Measurements from ENCODE around the gene TBC1D16. TPM values are rescaled to one million over a fixed set of nuclear protein-coding genes. Genes with fewer than 3 reads are reported as not detected.
A peak's percentile ranks its signal among the peaks of the same experiment; 100 is the strongest.

TBC1D16 gene
- total RNA-seq, 1 experiment from 2014 or later, result 85.8 TPM

DNA sequence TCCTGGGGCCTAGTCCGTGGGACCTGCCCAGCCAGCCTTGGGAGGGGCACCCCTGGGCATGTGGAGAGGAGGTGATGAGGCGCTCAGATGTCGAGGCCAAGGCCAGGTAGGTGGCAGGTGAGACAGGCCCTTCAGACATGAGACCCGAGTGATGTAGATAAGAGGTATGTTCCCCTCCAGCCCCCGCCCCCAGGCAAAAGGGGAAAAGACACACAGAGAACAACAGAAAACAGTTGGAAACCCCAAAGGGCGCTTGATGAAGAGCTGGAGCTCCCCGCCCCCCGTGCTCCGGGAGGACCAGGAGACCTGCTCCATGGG, 101.1 kb downstream of the TBC1D16 start:
- Histone ChIP-seq H3K79me2 (ENCODE audit: insufficient read depth, low read length) (no peaks in the 10 kb centered on the region), H2BK20ac (ENCODE audit: low read depth, low read length, poor library complexity, severe bottlenecking) (no peak overlapping the region), H3K18ac (ENCODE audit: insufficient read length, low read depth, low read length) (no peak overlapping the region), H3K9ac (ENCODE audit: extremely low read depth, insufficient read length, low read length) (no peak overlapping the region), H2AK5ac (ENCODE audit: insufficient read length, low read length) (no peak overlapping the region), H3T11ph (ENCODE audit: low read length) (no peak overlapping the region), H2BK15ac (ENCODE audit: low read depth, low read length) (no peak overlapping the region), H3K14ac (ENCODE audit: insufficient read depth, low read length) (no peak overlapping the region), H2BK12ac (ENCODE audit: insufficient read length, low read depth, low read length) (no peak overlapping the region), H3K9me3 (ENCODE audit: control insufficient read depth, low read depth, low read length) (no peaks in the 10 kb centered on the region), H3K23ac (ENCODE audit: insufficient read length, low read depth, low read length) (no peak overlapping the region), H2BK5ac (ENCODE audit: insufficient read length, low read length) (no peak overlapping the region), H2BK120ac (ENCODE audit: low read depth, low read length, poor library complexity, severe bottlenecking) (no peak overlapping the region), H3K4ac (ENCODE audit: low read depth, low read length) (no peak overlapping the region), H4K5ac (ENCODE audit: insufficient read length, low read depth, low read length) (no peak overlapping the region), H3K23me2 (ENCODE audit: insufficient read length, low read depth, low read length, poor library complexity, severe bottlenecking) (peaks cover 8% of the 10 kb centered on the region), H4K8ac (replicated peaks; ENCODE audit: insufficient read length, low read depth, low read length) (no peak overlapping the region), H3K56ac (ENCODE audit: insufficient read length, low read depth, low read length) (no peak overlapping the region), H4K91ac (ENCODE audit: insufficient read length, low read depth, low read length) (no peak overlapping the region), H3K79me1 (ENCODE audit: insufficient read depth, low read depth, low read length, poor library complexity, severe bottlenecking) (no peaks in the 10 kb centered on the region), H3K4me2 (ENCODE audit: insufficient read depth, insufficient read length, low read length) (no peak overlapping the region), H2AFZ (ENCODE audit: low read length) (no peak overlapping the region), H3K27me3 (ENCODE audit: insufficient read depth, low read length) (no peaks in the 10 kb centered on the region), H3K27ac (ENCODE audit: insufficient read length, low read depth, low read length) (no peak overlapping the region), H4K20me1 (ENCODE audit: control insufficient read depth, insufficient read depth, insufficient read length) (no peaks in the 10 kb centered on the region), H3K4me1 (ENCODE audit: insufficient read depth, low read length) (peaks cover 8% of the 10 kb centered on the region)
- Mint-ChIP-seq H3K4me1 (peaks cover 68 to 80% of the 10 kb centered on the region in 2 experiments), H3K36me3 (ENCODE audit: insufficient read depth in 1 of 3, low read depth in 3 of 3) (peaks cover 6 to 14% (median 12%) of the 10 kb centered on the region in 3 experiments), H3K27ac (peak overlapping the region in 1 of 3 experiments; percentile 70; a peak in 1 of 7 replicates), H3K27me3 (ENCODE audit: low read depth) (peaks cover 16% of the 10 kb centered on the region), H3K4me3 (no peak overlapping the region), H3K9me3 (no peaks in the 10 kb centered on the region)
- no peak for DNase-seq
- WGBS (ENCODE audit: extremely low coverage, insufficient read length, low lambda C conversion rate), result no CpG with 5 or more reads among the region's 9 CpGs
- TF ChIP-seq, protein P1, sequence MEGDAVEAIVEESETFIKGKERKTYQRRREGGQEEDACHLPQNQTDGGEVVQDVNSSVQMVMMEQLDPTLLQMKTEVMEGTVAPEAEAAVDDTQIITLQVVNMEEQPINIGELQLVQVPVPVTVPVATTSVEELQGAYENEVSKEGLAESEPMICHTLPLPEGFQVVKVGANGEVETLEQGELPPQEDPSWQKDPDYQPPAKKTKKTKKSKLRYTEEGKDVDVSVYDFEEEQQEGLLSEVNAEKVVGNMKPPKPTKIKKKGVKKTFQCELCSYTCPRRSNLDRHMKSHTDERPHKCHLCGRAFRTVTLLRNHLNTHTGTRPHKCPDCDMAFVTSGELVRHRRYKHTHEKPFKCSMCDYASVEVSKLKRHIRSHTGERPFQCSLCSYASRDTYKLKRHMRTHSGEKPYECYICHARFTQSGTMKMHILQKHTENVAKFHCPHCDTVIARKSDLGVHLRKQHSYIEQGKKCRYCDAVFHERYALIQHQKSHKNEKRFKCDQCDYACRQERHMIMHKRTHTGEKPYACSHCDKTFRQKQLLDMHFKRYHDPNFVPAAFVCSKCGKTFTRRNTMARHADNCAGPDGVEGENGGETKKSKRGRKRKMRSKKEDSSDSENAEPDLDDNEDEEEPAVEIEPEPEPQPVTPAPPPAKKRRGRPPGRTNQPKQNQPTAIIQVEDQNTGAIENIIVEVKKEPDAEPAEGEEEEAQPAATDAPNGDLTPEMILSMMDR (conservative IDR thresholded peaks at IDR 0.05), result no peak
